T-helper 1 cell treated with Interleukin-12 subunit alpha and Interleukin-12 subunit beta and Interleukin-4 antibody, amounts not matched to agents 30 μg/mL and 1 μg/mL, for 36 hours (primary cell): Measurements from ENCODE around the gene FAM200A.

Experiments
- H3K27ac Mint-ChIP-seq: one replicate; pipeline ENCODE4 v1.8.0; 2021; ENCODE audit warnings: mild to moderate bottlenecking, mixed read lengths
- H3K27me3 Mint-ChIP-seq: one replicate; pipeline ENCODE4 v1.8.0; 2021; ENCODE audit warnings: low read depth, mixed read lengths
- H3K36me3 Mint-ChIP-seq: one replicate; pipeline ENCODE4 v1.8.0; 2021; ENCODE audit warnings: low read depth, mixed read lengths
- H3K4me1 Mint-ChIP-seq: one replicate; pipeline ENCODE4 v1.8.0; 2021; ENCODE audit warnings: low read depth, mixed read lengths
- H3K4me3 Mint-ChIP-seq: one replicate; pipeline ENCODE4 v1.8.0; 2021; ENCODE audit warnings: mild to moderate bottlenecking, moderate library complexity, mixed read lengths
- H3K9me3 Mint-ChIP-seq: one replicate; pipeline ENCODE4 v1.8.0; 2021; ENCODE audit warnings: mixed read lengths

FAM200A gene

GRCh38 chr7:99499721-99500636, 51.9 kb downstream of the FAM200A start, which contains the start of gene ZNF394:
Gene ZNF394 (minus strand): TSS chr7:99500281. CDS start chr7:99500093, 188 bp downstream.
- Mint-ChIP-seq H3K4me1 (peaks cover 17% of the 10 kb centered on the region), H3K4me3 (peak within 1 kb of the TSS; percentile 96), H3K9me3 (peaks cover 13% of the 10 kb centered on the region), H3K27ac (peak within 1 kb of the TSS; percentile 97), H3K27me3 (no peaks in the 10 kb centered on the region), H3K36me3 (peaks cover 45% of the 10 kb centered on the region)

- peaks cover 51% of the 10 kb centered on the region for H3K36me3 Mint-ChIP-seq
- peaks cover 17% of the 10 kb centered on the region for H3K4me1 Mint-ChIP-seq
- no peaks in the 10 kb centered on the region for H3K27me3 Mint-ChIP-seq
- peak overlapping the region; percentile 96 for H3K4me3 Mint-ChIP-seq
- H3K9me3 Mint-ChIP-seq, result peaks cover 14% of the 10 kb centered on the region
- H3K27ac Mint-ChIP-seq, result peak overlapping the region; percentile 97
These were observed 52.6 kb downstream of the FAM200A start for GRCh38 chr7:99499371-99499720.

DNA sequence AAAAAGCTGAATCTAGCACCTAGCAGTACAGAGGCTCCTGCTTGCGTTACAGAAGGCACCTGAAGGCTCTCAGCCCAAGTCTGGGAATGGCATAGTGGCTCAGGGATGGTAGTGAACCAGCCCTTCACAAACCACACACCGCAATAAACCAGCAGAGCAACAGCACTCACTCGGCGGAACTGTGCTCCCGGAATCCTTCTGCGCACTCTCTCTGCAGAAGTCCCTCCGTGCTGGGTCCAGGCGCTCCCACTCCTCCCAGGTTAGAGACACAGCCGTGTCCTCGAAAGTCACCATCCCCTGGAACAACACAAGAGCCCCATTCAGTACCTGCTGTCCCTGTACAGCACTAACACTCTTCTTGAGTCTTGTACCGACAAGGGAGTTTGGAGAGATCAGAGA, 53.4 kb downstream of the FAM200A start:
- H3K4me1 Mint-ChIP-seq, result peaks cover 17% of the 10 kb centered on the region

GRCh38 chr7:99497766-99498545, 54.0 kb downstream of the FAM200A start:
- H3K36me3 Mint-ChIP-seq, result peaks cover 65% of the 10 kb centered on the region
- H3K4me1 Mint-ChIP-seq, result peaks cover 17% of the 10 kb centered on the region
- H3K27me3 Mint-ChIP-seq, result no peaks in the 10 kb centered on the region
- H3K9me3 Mint-ChIP-seq, result peaks cover 25% of the 10 kb centered on the region
- peak overlapping the region; percentile 76 for H3K27ac Mint-ChIP-seq
- peak overlapping the region; percentile 96 for H3K4me3 Mint-ChIP-seq

More for the DNA sequence above, 53.4 kb downstream of the FAM200A start:
- H3K9me3 Mint-ChIP-seq, result peaks cover 22% of the 10 kb centered on the region
- peak overlapping the region; percentile 96 for H3K4me3 Mint-ChIP-seq
- H3K36me3 Mint-ChIP-seq, result peaks cover 59% of the 10 kb centered on the region
- H3K27ac Mint-ChIP-seq, result peak overlapping the region; percentile 97
- no peaks in the 10 kb centered on the region for H3K27me3 Mint-ChIP-seq
